Cardiac muscle cell (in vitro differentiated cells and primary cell): Measurements from ENCODE around the gene ARHGEF10L. TPM values are rescaled to one million over a fixed set of nuclear protein-coding genes. Genes with fewer than 3 reads are reported as not detected.
"Not testable (repeated sequence)": the region's sequence is repeated elsewhere in the genome, so short reads cannot be mapped to it uniquely, and the experiment has no call there.

Source experiments
- DNase-seq, 2 donors: peaks; one replicate each; pipeline versions ENCODE4 v3.0.0 to v3.0.0-alpha.2; 2010 to 2017; ENCODE audit warnings: low read depth in 1 of 2, low spot score in 1 of 2
- H3K27ac ChIP-seq: fragments of 200-600 bp; sonication (generic); 2 replicates; pipeline ENCODE4 v1.5.1; 2016
- H3K27me3 ChIP-seq: fragments of 200-600 bp; sonication (generic); 2 replicates; pipeline ENCODE4 v1.6.0; 2016; ENCODE audit warnings: control low read depth
- H3K36me3 ChIP-seq: fragments of 200-600 bp; sonication (generic); 2 replicates; pipeline ENCODE4 v1.5.1; 2016; ENCODE audit warnings: control low read depth
- H3K4me1 ChIP-seq: fragments of 200-600 bp; sonication (generic); 2 replicates; pipeline ENCODE4 v1.8.1; 2017; ENCODE audit warnings: low read depth, mild to moderate bottlenecking, mixed run types
- H3K4me3 ChIP-seq: fragments of 200-600 bp; sonication (generic); 2 replicates; pipeline ENCODE4 v1.5.1; 2016; ENCODE audit warnings: mild to moderate bottlenecking
- H3K9me3 ChIP-seq: fragments of 200-600 bp; sonication (generic); 2 replicates; pipeline ENCODE4 v1.5.1; 2017; ENCODE audit warnings: low read depth, mild to moderate bottlenecking, control low read depth
- polyA plus RNA-seq: library from polyadenylated mRNA; unstranded; fragments of >200 nt; fragmentation: Nextera tagmentation; extraction: Ambion mirVana; gene quantifications from 2 replicates; pipeline ENCODE4 v1.2.1, GENCODE V29; 2016
- total RNA-seq: library from RNA; depleted of rRNA; stranded (reverse); fragments of >200 nt; gene quantifications from 2 replicates; pipeline ENCODE4 v1.2.3, GENCODE V29; 2016
- TF ChIP-seq, protein P1 (sequence below): IDR thresholded peaks from 2 replicates; pipeline ENCODE4 v1.5.1; 2012; ENCODE audit warnings: low read depth, mild to moderate bottlenecking, low read length

ARHGEF10L gene
- total and polyA plus RNA-seq, 2 experiments from 2014 or later: 32.3 to 55.4 TPM

- DNase-seq: peak; percentile 87 to 88
- Histone ChIP-seq H3K4me3 (no peak overlapping the region), H3K27ac (no peak overlapping the region), H3K9me3 (no peaks in the 10 kb centered on the region), H3K36me3 (no peaks in the 10 kb centered on the region), H3K4me1 (no peaks in the 10 kb centered on the region), H3K27me3 (no peaks in the 10 kb centered on the region)
- TF ChIP-seq, protein P1, sequence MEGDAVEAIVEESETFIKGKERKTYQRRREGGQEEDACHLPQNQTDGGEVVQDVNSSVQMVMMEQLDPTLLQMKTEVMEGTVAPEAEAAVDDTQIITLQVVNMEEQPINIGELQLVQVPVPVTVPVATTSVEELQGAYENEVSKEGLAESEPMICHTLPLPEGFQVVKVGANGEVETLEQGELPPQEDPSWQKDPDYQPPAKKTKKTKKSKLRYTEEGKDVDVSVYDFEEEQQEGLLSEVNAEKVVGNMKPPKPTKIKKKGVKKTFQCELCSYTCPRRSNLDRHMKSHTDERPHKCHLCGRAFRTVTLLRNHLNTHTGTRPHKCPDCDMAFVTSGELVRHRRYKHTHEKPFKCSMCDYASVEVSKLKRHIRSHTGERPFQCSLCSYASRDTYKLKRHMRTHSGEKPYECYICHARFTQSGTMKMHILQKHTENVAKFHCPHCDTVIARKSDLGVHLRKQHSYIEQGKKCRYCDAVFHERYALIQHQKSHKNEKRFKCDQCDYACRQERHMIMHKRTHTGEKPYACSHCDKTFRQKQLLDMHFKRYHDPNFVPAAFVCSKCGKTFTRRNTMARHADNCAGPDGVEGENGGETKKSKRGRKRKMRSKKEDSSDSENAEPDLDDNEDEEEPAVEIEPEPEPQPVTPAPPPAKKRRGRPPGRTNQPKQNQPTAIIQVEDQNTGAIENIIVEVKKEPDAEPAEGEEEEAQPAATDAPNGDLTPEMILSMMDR: peak; percentile 97
Observed at GRCh38 chr1:17502326-17502778, 37.1 kb upstream of the ARHGEF10L start.

- H3K9me3 ChIP-seq: no peaks in the 10 kb centered on the region
- no peak overlapping the region for H3K27ac ChIP-seq
- no peak overlapping the region for H3K4me3 ChIP-seq
- no peaks in the 10 kb centered on the region for H3K4me1 ChIP-seq
- TF ChIP-seq, protein P1: no peak
- DNase-seq: no peak
- no peaks in the 10 kb centered on the region for H3K36me3 ChIP-seq
- H3K27me3 ChIP-seq: no peaks in the 10 kb centered on the region
Observed at GRCh38 chr1:17503146-17503545, 36.4 kb upstream of the ARHGEF10L start.

DNA sequence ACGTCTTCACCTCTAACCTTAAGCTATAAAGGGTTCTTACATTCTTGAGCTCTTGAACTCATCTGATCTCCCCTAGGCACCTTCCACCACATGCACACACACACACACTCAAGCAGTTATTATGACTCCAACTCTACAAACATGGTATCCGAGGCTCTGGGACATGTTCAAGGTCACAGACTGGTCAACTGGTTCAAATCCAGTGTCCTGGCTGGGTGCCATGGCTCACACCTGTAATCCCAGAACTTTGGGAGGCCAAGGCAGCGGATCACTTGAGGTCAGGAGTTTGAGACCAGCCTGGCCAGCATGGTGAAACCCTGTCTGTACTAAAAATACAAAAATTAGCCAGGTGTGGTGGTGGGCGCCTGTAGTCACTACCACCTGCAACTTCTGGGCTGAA is 32.3 kb upstream of the ARHGEF10L start:
- not testable (repeated sequence) for H3K27me3 ChIP-seq, H3K4me3 ChIP-seq, H3K9me3 ChIP-seq, H3K27ac ChIP-seq, DNase-seq, H3K4me1 ChIP-seq, H3K36me3 ChIP-seq

DNA sequence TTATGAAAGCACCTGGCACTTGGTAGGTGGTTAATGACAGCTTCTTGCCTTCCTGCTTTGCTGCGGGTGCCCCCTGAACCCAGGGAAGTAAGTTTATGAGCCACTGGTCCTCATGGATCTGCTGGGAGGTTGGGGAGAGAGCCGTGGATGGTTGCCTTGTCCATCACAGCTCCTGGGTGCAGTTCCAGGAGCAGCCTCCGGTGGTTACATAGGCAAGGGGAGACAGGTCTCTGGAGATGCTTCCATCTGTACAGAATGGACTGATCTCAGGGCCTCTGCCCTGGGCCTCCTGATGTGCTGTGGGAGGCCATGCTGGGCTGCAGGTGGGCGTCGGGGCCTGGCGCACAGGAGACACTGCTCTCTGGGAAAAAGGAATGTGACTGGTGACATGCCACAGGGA is 31.6 kb upstream of the ARHGEF10L start:
- no peaks in the 10 kb centered on the region for H3K27me3 ChIP-seq
- TF ChIP-seq, protein P1: peak; percentile 11
- H3K27ac ChIP-seq: no peak overlapping the region
- H3K9me3 ChIP-seq: no peaks in the 10 kb centered on the region
- no peaks in the 10 kb centered on the region for H3K4me1 ChIP-seq
- no peak for DNase-seq
- no peaks in the 10 kb centered on the region for H3K36me3 ChIP-seq
- no peak overlapping the region for H3K4me3 ChIP-seq

- H3K27ac ChIP-seq: no peak overlapping the region
- TF ChIP-seq, protein P1: no peak
- H3K36me3 ChIP-seq: no peaks in the 10 kb centered on the region
- H3K9me3 ChIP-seq: no peaks in the 10 kb centered on the region
- no peaks in the 10 kb centered on the region for H3K4me1 ChIP-seq
- no peaks in the 10 kb centered on the region for H3K27me3 ChIP-seq
- H3K4me3 ChIP-seq: no peak overlapping the region
- no peak for DNase-seq
Observed at GRCh38 chr1:17509363-17509762, 30.1 kb upstream of the ARHGEF10L start.

DNA sequence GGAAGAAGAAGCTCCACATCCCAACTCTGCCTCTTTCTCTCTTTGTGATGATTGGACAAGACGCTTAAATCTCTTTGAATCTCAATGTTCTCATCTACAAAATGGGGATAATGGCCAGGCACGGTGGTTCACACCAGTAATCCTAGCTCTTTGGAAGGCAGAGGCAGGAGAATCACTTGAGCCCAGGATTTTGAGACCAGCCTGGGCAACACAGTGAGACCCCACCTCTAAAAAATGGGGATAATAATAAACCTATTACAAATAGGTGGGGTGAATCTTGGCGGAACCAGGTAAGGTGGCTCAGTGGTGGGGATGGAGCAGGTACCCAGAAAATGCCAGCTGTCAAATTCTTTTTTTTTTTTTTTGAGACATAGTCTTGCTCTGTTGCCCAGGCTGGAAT is 29.4 kb upstream of the ARHGEF10L start:
- TF ChIP-seq, protein P1: no peak
- H3K4me1 ChIP-seq: no peaks in the 10 kb centered on the region
- no peaks in the 10 kb centered on the region for H3K36me3 ChIP-seq

More for the DNA sequence above, 29.4 kb upstream of the ARHGEF10L start:
- Histone ChIP-seq H3K27me3 (no peaks in the 10 kb centered on the region), H3K4me3 (no peak overlapping the region), H3K27ac (no peak overlapping the region), H3K9me3 (no peaks in the 10 kb centered on the region)
- DNase-seq: no peak
